NCI-H345 (cell line): Measurements from ENCODE around the gene TNFSF9.

Source experiments
- DNase-seq: peaks from one replicate; lab custom pipeline; 2025; lab: John Stamatoyannopoulos, UW

Gene TNFSF9

DNA sequence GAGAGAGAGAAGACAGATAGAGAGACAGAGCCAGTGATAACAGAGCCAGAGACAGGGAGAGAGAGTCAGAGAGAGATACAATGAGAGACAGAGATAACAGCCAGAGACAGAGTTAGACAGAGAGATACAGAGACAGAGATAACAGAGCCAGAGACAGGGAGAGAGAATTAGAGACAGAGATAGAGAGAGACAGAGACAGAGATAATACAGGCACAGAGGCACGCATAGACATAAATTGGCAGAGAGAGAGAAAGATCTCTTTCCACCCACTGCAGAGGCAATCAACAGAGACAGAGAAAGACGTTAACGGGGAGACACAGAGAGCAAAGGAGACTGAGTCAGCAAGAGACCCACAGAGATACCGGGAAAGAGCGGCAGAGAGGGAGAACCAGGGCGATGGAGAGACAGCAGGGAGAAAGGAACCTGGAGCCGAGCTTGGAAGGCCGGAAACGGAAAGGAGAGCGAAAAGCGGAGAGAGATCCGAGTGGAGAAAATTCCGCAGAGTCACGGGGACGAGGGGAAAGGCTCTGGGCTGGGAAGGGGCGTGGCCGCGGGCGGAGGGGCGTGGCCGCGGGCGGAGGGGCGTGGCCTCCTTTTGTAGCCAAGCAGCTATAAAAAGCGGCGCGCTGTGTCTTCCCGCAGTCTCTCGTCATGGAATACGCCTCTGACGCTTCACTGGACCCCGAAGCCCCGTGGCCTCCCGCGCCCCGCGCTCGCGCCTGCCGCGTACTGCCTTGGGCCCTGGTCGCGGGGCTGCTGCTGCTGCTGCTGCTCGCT lies at the start of gene TNFSF9:
TNFSF9 (plus strand) TSS at position 641 of the 777 bp plus-strand sequence; CDS start at position 652, 11 bp downstream.
- peak; percentile 43 for DNase-seq

DNA sequence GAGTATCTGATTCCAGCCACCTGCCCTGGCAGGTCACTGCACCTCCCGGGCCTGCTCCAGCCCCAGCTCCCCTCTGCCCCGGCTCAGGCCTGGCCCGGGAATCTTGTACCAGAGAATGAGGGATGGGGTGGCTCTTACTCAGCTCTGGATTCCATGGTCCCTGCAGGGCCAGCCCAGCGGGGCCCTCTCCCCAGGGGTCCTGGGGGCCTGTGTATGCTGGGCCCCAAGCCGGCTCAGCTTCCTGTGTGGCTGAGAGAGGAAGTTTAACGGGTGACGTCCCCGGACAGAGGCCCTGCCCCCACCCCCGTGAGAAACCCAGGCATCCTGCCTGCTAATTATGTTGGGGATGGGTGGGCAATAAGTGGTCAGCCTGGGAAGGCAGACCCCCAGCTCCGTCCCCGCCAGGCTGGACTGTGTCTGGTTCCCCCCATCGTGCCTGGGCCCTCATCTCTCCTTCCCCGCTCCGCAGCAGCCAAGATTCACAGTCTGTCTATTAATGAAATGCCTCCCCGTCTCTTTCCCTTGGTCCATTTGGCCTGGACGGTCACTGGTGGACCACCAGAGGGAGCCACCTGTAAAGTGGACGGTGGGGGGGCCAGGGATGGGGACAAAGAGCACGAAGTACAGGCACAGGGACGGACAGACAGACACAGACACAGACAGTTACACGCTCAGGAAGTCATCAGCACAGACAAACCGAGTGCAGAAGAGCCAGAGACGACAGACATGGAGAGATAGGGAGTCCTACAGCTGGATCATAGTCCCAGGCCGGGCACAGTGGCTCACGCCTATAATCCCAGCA lies 49.1 kb upstream of the TNFSF9 start, which contains the start of gene DENND1C:
DENND1C (minus strand) TSS at position 247 of the 802 bp plus-strand sequence; CDS start at position 155, 92 bp downstream.
- DNase-seq: no peak

- DNase-seq: no peak
These were observed 48.5 kb upstream of the TNFSF9 start for GRCh38 chr19:6482343-6482686.

- DNase-seq: no peak
These were observed 47.6 kb upstream of the TNFSF9 start for GRCh38 chr19:6483235-6483634.

DNA sequence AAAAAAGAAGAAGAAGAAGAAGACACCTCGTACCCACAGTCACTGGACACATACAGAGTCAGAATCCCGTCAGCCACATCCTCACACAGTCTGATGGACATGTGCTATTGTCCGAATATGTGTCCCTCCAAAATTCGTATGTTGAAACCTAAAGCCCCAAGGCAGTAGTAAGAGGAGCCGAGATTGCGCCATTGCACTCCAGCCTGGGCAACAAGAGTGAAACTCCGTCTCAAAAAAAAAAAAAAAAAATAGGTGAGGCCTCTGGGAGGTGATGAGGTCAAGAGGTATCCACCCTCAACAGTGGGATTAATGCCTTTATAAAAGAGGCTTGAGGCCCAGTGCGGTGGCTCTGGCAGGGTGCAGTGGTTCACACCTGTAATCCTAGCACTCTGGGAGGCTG lies 46.6 kb upstream of the TNFSF9 start:
- DNase-seq: no peak

- DNase-seq: no peak
These were observed 46.0 kb upstream of the TNFSF9 start for GRCh38 chr19:6484831-6485230.

DNA sequence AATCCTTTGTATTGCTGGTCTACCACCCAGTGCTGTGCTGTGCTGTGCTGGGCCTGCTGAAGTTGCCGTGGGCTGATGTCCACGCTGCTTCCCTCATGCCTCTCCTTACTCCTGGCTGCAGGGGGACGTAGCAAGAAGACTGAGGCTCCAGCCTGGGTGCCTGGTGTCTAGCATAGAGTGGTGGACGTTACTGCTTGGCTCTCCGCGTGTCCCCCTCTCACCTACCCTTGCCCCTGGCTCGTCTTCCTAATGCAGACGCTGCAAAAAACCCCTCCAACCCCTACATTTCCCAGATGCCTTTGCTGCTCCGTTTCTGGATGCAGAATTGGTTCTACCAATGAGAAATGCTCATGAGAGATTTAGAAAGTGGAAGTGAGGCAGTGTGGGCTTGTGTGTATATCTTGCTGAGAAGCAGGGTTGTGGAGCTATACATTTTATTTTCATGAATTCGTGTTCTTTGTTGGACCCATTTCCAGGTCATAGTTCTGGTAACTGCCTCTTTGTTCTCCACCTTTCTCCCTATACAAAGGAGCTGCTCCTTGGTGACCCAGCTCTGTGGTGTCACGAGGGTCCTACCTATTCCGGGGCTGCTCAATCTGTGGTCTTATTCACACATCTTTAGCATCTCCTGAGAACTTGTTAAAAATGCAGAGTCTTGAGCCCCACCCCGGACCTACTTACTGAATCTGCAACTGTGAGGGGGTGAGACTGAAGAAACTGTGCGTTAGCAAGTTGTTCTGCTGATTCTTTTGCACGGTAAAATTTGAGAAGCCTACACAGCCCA lies 41.4 kb upstream of the TNFSF9 start:
- DNase-seq: no peak

DNA sequence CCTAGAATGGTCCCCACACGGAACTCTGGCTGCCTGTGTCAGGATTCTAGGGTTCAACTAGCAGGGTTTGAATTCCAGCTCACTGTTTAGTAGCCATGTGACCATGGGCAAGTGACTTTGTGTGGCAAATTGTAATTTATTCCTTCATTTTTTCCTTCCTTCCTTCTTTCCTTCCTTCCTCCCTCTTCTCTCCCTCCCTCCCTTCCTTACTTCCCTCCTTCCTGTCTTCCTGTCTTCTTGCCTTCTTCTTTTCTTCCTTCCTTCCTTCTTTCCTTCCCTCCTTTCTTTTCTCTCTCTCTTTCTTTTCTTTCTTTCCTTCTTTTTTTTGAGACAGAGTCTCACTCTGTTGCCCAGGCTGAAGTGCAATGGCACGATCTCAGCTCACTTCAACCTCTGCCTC lies 40.7 kb upstream of the TNFSF9 start:
- no peak for DNase-seq

GRCh38 chr19:6491802-6492592 lies 38.8 kb upstream of the TNFSF9 start:
- no peak for DNase-seq

DNA sequence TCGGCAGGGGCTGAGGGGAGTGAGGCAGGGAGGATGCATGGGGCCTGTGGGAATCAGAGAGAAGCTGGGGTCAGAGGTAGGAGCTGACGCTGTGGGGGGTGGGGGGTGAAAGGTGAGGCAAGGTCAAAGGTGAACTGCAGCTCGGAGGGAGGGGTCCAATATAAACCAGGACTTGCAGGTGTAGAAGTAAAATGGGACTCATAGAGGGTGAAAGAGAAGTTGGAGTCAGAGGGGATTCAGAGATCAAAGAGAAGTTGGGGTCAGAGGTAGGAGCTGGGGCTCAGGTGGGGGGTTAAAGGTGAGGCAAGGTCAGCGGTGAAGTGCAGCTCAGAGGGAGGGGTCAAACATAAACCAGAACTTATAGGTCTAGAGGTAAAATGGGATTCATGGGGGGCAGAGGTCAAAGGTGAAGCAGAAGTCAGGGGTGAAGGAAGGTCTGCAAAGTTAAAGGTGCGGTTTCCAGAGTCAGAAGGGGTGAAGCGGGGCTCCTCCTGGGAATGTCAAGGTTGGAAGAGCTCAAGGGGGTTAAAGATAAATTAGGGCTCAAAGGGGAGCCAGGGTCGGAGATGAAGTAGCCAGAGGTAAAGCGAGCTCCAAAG lies 36.3 kb upstream of the TNFSF9 start:
- no peak for DNase-seq

DNA sequence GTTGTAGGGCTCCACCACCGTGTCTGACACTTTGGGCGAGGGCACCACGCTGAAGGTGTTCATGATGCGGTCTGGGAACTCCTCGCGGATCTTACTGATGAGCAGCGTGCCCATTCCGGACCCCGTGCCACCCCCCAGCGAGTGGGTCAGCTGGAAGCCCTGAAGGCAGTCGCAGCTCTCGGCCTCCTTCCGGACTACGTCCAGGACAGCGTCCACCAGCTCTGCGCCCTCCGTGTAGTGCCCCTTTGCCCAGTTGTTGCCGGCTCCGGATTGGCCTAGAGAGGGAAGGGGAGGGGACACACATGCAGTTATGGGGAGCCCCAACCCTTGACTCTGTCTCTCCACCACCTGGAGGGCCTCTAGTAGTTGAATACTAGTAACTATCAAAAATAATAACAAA lies 34.9 kb upstream of the TNFSF9 start:
- no peak for DNase-seq

GRCh38 chr19:6498294-6499036 lies 32.4 kb upstream of the TNFSF9 start:
- no peak for DNase-seq

DNA sequence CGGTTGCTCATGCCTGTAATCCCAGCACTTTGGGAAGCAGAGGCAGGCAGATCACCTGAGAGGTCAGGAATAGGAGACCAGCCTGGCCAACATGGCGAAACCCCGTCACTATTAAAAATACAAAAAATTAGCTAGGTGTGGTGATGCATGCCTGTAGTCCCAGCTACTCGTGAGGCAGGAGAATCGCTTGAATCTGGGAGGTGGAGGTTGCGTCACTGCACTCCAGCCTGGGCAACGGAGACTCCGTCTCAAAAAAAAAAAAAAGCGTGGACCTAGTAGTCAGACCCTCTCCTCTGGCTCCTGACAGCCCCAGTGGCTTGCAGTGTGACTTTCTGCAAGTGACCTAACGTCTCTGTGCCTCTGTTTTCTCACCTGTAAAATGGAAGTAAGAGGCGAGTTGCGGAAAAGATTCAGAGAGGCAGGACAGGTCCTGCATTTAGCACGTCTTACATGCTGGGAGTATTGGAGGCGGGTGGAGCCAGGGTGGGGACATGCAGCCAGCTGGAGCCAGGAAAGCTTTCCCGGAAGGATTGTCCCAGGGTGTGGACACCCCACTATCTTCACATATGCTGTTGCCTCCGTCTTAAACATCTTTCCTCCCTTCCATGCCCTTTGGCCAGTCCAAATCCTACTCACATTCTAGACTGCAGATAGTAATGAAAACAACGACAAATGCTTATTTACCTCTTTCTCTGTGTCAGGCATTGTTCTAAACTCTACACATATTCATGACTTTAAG lies 31.6 kb upstream of the TNFSF9 start:
- DNase-seq: no peak

- DNase-seq: no peak
These were observed 29.7 kb upstream of the TNFSF9 start for GRCh38 chr19:6500837-6501739.

DNA sequence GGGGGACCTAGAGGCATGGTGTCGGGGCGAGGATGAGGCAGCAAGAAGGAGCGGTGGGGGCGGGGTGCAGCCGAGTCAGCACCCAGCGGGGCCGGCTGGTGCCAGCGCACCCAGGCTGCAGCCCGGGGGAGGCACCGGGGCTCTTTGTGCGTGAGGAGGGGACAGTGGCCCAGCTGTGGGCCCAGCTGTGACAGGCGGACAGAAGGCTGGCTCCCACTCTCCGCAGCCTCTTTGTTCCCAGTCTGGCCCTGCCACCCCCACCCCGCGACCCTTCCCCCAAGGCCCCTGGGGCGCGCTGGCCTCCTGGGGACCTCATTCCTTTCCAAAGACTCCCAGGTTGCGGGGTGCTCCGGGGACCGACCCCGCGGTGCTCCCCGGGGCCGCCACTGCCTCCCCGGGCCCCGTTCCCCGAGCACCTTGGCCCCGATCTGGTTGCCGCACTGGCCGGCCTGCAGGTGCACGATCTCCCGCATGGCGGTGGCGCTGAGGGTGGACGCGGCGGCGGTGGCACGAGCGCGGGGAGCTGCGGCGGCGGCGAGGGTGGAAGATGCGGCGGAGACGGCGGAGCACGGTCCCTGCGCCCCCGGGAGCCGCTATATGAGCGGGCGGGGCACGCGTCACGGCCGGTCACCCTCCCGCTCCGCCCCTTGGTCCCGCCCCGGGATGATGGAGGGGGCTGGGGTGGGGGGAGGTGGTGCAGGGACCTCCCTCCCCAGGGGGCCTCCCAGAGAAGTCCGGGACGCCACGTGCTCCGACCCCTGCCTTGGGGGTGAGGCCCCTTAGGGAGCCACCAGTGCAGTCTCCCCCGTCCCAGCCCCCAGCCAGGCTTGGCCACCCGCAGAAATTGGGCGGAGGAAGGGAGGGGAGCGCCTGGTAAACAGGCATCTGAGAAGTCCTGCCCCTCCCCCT lies 28.8 kb upstream of the TNFSF9 start, which contains the start of gene TUBB4A:
TUBB4A (minus strand) TSS at position 570 of the 909 bp plus-strand sequence; CDS start at position 473, 97 bp downstream.
- DNase-seq: no peak

DNA sequence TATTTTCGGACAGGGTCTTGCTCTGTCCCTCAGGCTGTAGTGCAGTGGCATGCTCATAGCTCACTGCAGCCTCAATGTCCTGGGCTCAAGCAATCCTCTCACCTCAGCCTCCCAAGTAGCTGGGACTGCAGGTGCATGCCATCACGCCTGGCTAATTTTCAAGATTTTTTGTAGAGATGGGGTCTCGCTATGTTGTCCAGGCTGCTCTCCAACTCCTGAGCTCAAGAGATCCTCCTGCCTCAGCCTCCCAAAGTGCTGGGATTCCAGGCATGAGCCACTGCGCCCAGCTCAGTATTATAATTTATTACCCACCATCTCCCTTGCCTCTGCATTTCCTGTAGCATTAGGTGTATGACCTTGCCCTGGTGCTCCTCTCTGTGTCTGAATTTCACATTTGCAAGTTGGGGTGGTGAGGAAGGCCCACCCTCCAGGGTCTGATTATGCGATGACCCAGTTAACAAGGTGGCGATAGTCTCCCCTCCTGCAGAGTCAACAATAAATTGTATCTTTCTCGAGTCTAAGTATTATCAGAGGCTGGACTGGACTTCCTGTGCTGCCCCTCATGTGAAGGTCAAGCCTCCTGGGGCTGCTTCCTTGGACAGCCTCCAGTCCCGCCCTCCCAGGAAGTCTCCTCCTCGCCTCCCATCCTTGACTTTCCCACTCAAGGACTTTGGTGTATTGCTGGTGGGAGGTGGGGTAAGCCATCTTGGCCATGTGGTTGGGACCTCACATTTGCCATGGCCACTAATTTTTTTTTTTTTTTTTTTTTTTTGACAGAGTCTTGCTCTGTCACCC lies 27.2 kb upstream of the TNFSF9 start:
- DNase-seq: no peak
